Activated T-helper 2 cell treated with anti-CD3 and anti-CD28 coated beads, Interferon-gamma antibody, Interleukin-2, Interleukin-4, amounts not matched to agents 10 μg/mL and 5 μg/mL and 100 μg/mL, durations not matched to agents 14 hours and 24 hours and 36 hours (primary cell): ENCODE measurements around the gene MYBPH. TPM values are rescaled to one million over a fixed set of nuclear protein-coding genes. Genes with fewer than 3 reads are reported as not detected.

Experiments used
- DNase-seq: peaks from one replicate; pipeline ENCODE4 v3.0.0; 2021; ENCODE audit warnings: low spot score
- H3K27ac Mint-ChIP-seq: one replicate; pipeline ENCODE4 v1.8.0; 2021; ENCODE audit warnings: mixed read lengths
- H3K27me3 Mint-ChIP-seq: one replicate; pipeline ENCODE4 v1.8.0; 2021; ENCODE audit warnings: low read depth, mixed read lengths
- H3K36me3 Mint-ChIP-seq: one replicate; pipeline ENCODE4 v1.8.0; 2021; ENCODE audit warnings: low read depth, mixed read lengths
- H3K4me1 Mint-ChIP-seq: one replicate; pipeline ENCODE4 v1.8.0; 2021; ENCODE audit warnings: low read depth, mixed read lengths
- H3K4me3 Mint-ChIP-seq: one replicate; pipeline ENCODE4 v1.8.0; 2021; ENCODE audit warnings: low read depth, mild to moderate bottlenecking, moderate library complexity, mixed read lengths
- H3K9me3 Mint-ChIP-seq: one replicate; pipeline ENCODE4 v1.8.0; 2021; ENCODE audit warnings: mixed read lengths
- intact Hi-C: fragments of 100-400 bp; cut with micrococcal nuclease; formaldehyde crosslinking; loops from one replicate; pipeline ENCODE4 v1.15.1; 2023
- total RNA-seq: library from RNA; stranded (reverse); gene quantifications from 2 replicates; pipeline ENCODE4 v1.2.3, GENCODE V29; 2022

MYBPH gene
- total RNA-seq, 1 donor from 2014 or later = not detected

GRCh38 chr1:203142684-203143408 is 32.8 kb downstream of the MYBPH start:
- no peaks in the 10 kb centered on the region for H3K4me1 Mint-ChIP-seq
- no peak for DNase-seq
- no peak overlapping the region for H3K27ac Mint-ChIP-seq
- no peaks in the 10 kb centered on the region for H3K27me3 Mint-ChIP-seq
- H3K4me3 Mint-ChIP-seq = no peak overlapping the region
- intact Hi-C loops = no loop called here
- no peaks in the 10 kb centered on the region for H3K9me3 Mint-ChIP-seq
- no peaks in the 10 kb centered on the region for H3K36me3 Mint-ChIP-seq

GRCh38 chr1:203142124-203142523 is 33.5 kb downstream of the MYBPH start:
- H3K27me3 Mint-ChIP-seq = peaks cover 3% of the 10 kb centered on the region
- no peaks in the 10 kb centered on the region for H3K9me3 Mint-ChIP-seq
- intact Hi-C loops = no loop called here
- H3K27ac Mint-ChIP-seq = no peak overlapping the region
- no peaks in the 10 kb centered on the region for H3K36me3 Mint-ChIP-seq
- no peak overlapping the region for H3K4me3 Mint-ChIP-seq
- no peaks in the 10 kb centered on the region for H3K4me1 Mint-ChIP-seq
- no peak for DNase-seq

- Mint-ChIP-seq H3K4me3 (no peak overlapping the region), H3K36me3 (no peaks in the 10 kb centered on the region), H3K27ac (no peak overlapping the region), H3K27me3 (peaks cover 9% of the 10 kb centered on the region), H3K9me3 (no peaks in the 10 kb centered on the region), H3K4me1 (peaks cover 2% of the 10 kb centered on the region)
- intact Hi-C loops = no loop called here
- no peak for DNase-seq
These were observed 34.7 kb downstream of the MYBPH start for GRCh38 chr1:203140743-203141520.

- H3K27me3 Mint-ChIP-seq = peaks cover 11% of the 10 kb centered on the region
- H3K36me3 Mint-ChIP-seq = no peaks in the 10 kb centered on the region
- H3K27ac Mint-ChIP-seq = no peak overlapping the region
- peaks cover 4% of the 10 kb centered on the region for H3K4me1 Mint-ChIP-seq
- no peak for DNase-seq
- H3K9me3 Mint-ChIP-seq = no peaks in the 10 kb centered on the region
- intact Hi-C loops = no loop called here
- no peak overlapping the region for H3K4me3 Mint-ChIP-seq
These were observed 35.6 kb downstream of the MYBPH start for GRCh38 chr1:203139976-203140475.

- H3K27me3 Mint-ChIP-seq = peaks cover 11% of the 10 kb centered on the region
- no peaks in the 10 kb centered on the region for H3K9me3 Mint-ChIP-seq
- intact Hi-C loops = no loop called here
- H3K4me3 Mint-ChIP-seq = no peak overlapping the region
- DNase-seq = no peak
- peaks cover 4% of the 10 kb centered on the region for H3K4me1 Mint-ChIP-seq
- no peak overlapping the region for H3K27ac Mint-ChIP-seq
- H3K36me3 Mint-ChIP-seq = no peaks in the 10 kb centered on the region
These were observed 37.6 kb downstream of the MYBPH start for GRCh38 chr1:203138066-203138465.

- DNase-seq = no peak
- H3K9me3 Mint-ChIP-seq = no peaks in the 10 kb centered on the region
- H3K4me1 Mint-ChIP-seq = peaks cover 4% of the 10 kb centered on the region
- H3K36me3 Mint-ChIP-seq = no peaks in the 10 kb centered on the region
- H3K4me3 Mint-ChIP-seq = no peak overlapping the region
- H3K27me3 Mint-ChIP-seq = peaks cover 11% of the 10 kb centered on the region
- intact Hi-C loops = no loop called here
- no peak overlapping the region for H3K27ac Mint-ChIP-seq
These were observed 38.3 kb downstream of the MYBPH start for GRCh38 chr1:203137324-203137723.

GRCh38 chr1:203136409-203137042 is 39.1 kb downstream of the MYBPH start:
- intact Hi-C loops = no loop called here
- no peaks in the 10 kb centered on the region for H3K36me3 Mint-ChIP-seq
- H3K4me1 Mint-ChIP-seq = peaks cover 4% of the 10 kb centered on the region
- no peak overlapping the region for H3K27ac Mint-ChIP-seq
- DNase-seq = no peak
- peaks cover 11% of the 10 kb centered on the region for H3K27me3 Mint-ChIP-seq
- no peak overlapping the region for H3K4me3 Mint-ChIP-seq
- no peaks in the 10 kb centered on the region for H3K9me3 Mint-ChIP-seq

GRCh38 chr1:203135636-203136305 is 39.9 kb downstream of the MYBPH start:
- Mint-ChIP-seq H3K4me1 (peaks cover 4% of the 10 kb centered on the region), H3K9me3 (no peaks in the 10 kb centered on the region), H3K36me3 (no peaks in the 10 kb centered on the region), H3K4me3 (no peak overlapping the region), H3K27ac (no peak overlapping the region), H3K27me3 (peaks cover 11% of the 10 kb centered on the region)
- intact Hi-C loops = no loop called here
- no peak for DNase-seq

GRCh38 chr1:203133970-203134725 is 41.5 kb downstream of the MYBPH start:
- Mint-ChIP-seq H3K9me3 (no peaks in the 10 kb centered on the region), H3K36me3 (no peaks in the 10 kb centered on the region), H3K27ac (no peak overlapping the region), H3K4me3 (no peak overlapping the region), H3K4me1 (peaks cover 4% of the 10 kb centered on the region), H3K27me3 (peaks cover 14% of the 10 kb centered on the region)
- intact Hi-C loops = no loop called here
- no peak for DNase-seq

- Mint-ChIP-seq H3K27me3 (peaks cover 25% of the 10 kb centered on the region), H3K9me3 (no peaks in the 10 kb centered on the region), H3K27ac (no peak overlapping the region), H3K36me3 (no peaks in the 10 kb centered on the region), H3K4me1 (peaks cover 8% of the 10 kb centered on the region), H3K4me3 (no peak overlapping the region)
- no peak for DNase-seq
- intact Hi-C loops = no loop called here
These were observed 44.0 kb downstream of the MYBPH start for GRCh38 chr1:203131548-203132200.

- Mint-ChIP-seq H3K36me3 (no peaks in the 10 kb centered on the region), H3K4me1 (peaks cover 4% of the 10 kb centered on the region), H3K27ac (no peak overlapping the region), H3K4me3 (no peak overlapping the region), H3K27me3 (peaks cover 30% of the 10 kb centered on the region), H3K9me3 (no peaks in the 10 kb centered on the region)
- intact Hi-C loops = no loop called here
- DNase-seq = no peak
These were observed 45.2 kb downstream of the MYBPH start for GRCh38 chr1:203130358-203130985.
